ENCODE results near the gene XPNPEP1. TPM values are rescaled to one million over a fixed set of nuclear protein-coding genes. Genes with fewer than 3 reads are reported as not detected.
A peak's percentile ranks its signal among the peaks of the same experiment; 100 is the strongest.

XPNPEP1 gene
- total RNA-seq, 2 donors from 2014 or later: 39.2 to 50.2 TPM

DNA sequence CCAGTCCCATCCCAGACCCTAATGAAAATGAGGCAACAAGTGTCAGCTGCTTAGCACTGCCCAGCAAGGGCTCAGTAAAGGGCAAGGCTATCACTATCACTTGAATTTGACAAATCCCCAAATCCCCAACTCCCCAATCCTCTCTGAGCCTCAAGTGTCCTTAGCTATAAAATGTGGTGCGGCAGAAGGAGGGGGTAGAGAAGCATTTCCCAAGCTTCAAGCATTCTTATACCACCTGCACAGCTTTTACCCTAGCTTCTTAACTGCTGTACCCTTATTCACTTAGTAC, 41.6 kb downstream of the XPNPEP1 start:
- H3K9me3 Mint-ChIP-seq: no peaks in the 10 kb centered on the region
- DNase-seq: no peak
- no peak overlapping the region for H3K4me3 ChIP-seq (ENCODE audit: low read length)
- no peaks in the 10 kb centered on the region for H3K27me3 Mint-ChIP-seq (ENCODE audit: insufficient read depth)
- H3K9me3 ChIP-seq (ENCODE audit: control insufficient read depth, low read length): no peaks in the 10 kb centered on the region
- no peaks in the 10 kb centered on the region for H3K27me3 ChIP-seq (ENCODE audit: control insufficient read depth, insufficient read depth, low read length, poor library complexity, severe bottlenecking)
- H3K4me3 Mint-ChIP-seq: no peak overlapping the region
- H3K27ac ChIP-seq (ENCODE audit: low read depth, low read length): no peak overlapping the region
- peaks cover 15% of the 10 kb centered on the region for H3K4me1 Mint-ChIP-seq
- no peak overlapping the region for H3K9ac ChIP-seq (ENCODE audit: extremely low read depth, low read length, poor library complexity, severe bottlenecking)
- no peak overlapping the region for H3K27ac Mint-ChIP-seq
- TF ChIP-seq CTCF (conservative IDR thresholded peaks at IDR 0.05): no peak
- peaks cover 7% of the 10 kb centered on the region for H3K4me1 ChIP-seq (ENCODE audit: control insufficient read depth, insufficient read depth, low read length)
- peaks cover 38% of the 10 kb centered on the region for H3K36me3 Mint-ChIP-seq (ENCODE audit: low read depth)
- H3K36me3 ChIP-seq (ENCODE audit: control insufficient read depth, insufficient read depth, low read length): peaks cover 63% of the 10 kb centered on the region
- 100% methylated on average over 1 of the region's 1 CpG; no CpG with 5 or more reads in 1 of the 2 experiments for WGBS, 2 experiments (ENCODE audit: insufficient coverage in 1 of 2, insufficient read length in 1 of 2)

DNA sequence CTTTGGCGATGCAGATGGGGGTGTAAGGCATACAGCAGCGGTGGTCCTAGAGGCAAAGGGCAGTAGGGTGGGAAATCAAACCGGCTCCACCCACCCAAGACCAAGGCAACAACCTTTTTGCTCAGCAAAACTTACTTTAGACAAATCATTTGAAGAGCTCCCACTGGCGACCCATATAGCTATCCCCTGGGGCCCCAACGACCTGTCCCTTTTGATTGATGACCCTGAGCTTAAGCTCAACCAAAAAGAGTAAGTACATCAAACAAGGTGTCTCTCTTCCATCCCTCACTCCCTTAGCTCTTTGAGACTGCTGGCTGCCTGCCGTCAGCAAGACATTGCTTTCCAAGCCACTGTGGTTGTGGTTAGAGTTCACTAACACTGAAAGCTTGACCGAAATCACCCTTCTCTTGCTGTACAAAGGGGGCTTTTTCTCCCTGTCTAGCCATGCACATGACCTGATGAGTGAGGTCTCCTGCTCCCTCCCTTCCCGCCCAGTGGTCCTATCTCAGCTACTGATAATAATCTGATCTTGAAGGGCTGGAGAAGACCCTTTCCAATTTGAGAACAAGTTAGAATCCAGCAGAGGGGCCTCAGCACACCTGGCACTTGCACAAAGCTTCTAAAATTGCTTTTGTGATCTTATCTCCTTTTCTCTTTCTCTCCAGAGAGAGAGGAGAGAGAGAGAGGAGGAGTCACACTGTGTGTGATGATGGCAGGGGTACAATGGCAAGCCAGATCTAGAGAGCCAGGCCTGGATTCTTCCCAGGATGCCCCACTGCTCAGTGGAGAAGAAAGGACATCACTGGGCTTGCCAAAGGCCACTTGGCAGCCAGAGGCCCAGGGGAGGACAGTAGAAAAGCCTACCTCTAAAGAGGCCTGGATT, 42.2 kb downstream of the XPNPEP1 start:
- Histone ChIP-seq H3K36me3 (ENCODE audit: control insufficient read depth, insufficient read depth, low read length) (peaks cover 63% of the 10 kb centered on the region), H3K27ac (ENCODE audit: low read depth, low read length) (no peak overlapping the region), H3K4me1 (ENCODE audit: control insufficient read depth, insufficient read depth, low read length) (peaks cover 7% of the 10 kb centered on the region), H3K9ac (ENCODE audit: extremely low read depth, low read length, poor library complexity, severe bottlenecking) (no peak overlapping the region), H3K4me3 (ENCODE audit: low read length) (no peak overlapping the region), H3K9me3 (ENCODE audit: control insufficient read depth, low read length) (no peaks in the 10 kb centered on the region), H3K27me3 (ENCODE audit: control insufficient read depth, insufficient read depth, low read length, poor library complexity, severe bottlenecking) (no peaks in the 10 kb centered on the region)
- peaks cover 40% of the 10 kb centered on the region for H3K36me3 Mint-ChIP-seq (ENCODE audit: low read depth)
- no peaks in the 10 kb centered on the region for H3K9me3 Mint-ChIP-seq
- 82 to 93% methylated on average over 5 to 8 of the region's 8 CpGs for WGBS, 2 experiments (ENCODE audit: insufficient coverage in 1 of 2, insufficient read length in 1 of 2)
- no peaks in the 10 kb centered on the region for H3K27me3 Mint-ChIP-seq (ENCODE audit: insufficient read depth)
- H3K4me3 Mint-ChIP-seq: no peak overlapping the region
- no peak for TF ChIP-seq CTCF (conservative IDR thresholded peaks at IDR 0.05)
- H3K27ac Mint-ChIP-seq: no peak overlapping the region
- H3K4me1 Mint-ChIP-seq: peaks cover 9% of the 10 kb centered on the region
- DNase-seq: peak; percentile 26

DNA sequence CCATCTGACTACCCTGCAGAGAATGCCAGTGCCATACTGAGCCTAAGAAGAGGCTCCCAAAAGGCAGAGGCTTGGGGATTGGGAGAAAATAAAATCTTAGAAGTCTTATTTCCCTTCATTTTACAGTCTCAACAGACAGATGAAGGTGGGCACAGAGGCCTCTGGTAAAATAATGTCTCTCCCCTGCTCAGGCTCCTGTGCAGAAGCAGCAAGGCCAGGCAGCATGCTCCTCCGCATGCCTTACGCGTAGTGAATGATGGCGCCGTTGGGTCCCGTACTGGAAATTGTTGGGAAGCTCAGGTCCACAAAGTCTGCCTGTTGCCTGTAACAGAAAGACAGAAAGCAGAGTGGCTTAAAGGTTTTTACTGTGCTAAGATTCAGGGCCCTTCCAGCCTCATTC, 45.8 kb downstream of the XPNPEP1 start:
- WGBS, 2 experiments (ENCODE audit: insufficient coverage in 1 of 2, insufficient read length in 1 of 2): 95% methylated on average over 6 of the region's 6 CpGs
- H3K4me1 Mint-ChIP-seq: no peaks in the 10 kb centered on the region

More for the DNA sequence above, 45.8 kb downstream of the XPNPEP1 start:
- H3K36me3 Mint-ChIP-seq (ENCODE audit: low read depth): peaks cover 49% of the 10 kb centered on the region
- H3K9ac ChIP-seq (ENCODE audit: extremely low read depth, low read length, poor library complexity, severe bottlenecking): no peak overlapping the region
- H3K4me3 ChIP-seq (ENCODE audit: low read length): no peak overlapping the region
- H3K9me3 Mint-ChIP-seq: no peaks in the 10 kb centered on the region
- H3K27ac Mint-ChIP-seq: no peak overlapping the region
- H3K4me1 ChIP-seq (ENCODE audit: control insufficient read depth, insufficient read depth, low read length): no peaks in the 10 kb centered on the region
- DNase-seq: peak; percentile 13
- no peaks in the 10 kb centered on the region for H3K9me3 ChIP-seq (ENCODE audit: control insufficient read depth, low read length)
- H3K4me3 Mint-ChIP-seq: no peak overlapping the region
- peaks cover 75% of the 10 kb centered on the region for H3K36me3 ChIP-seq (ENCODE audit: control insufficient read depth, insufficient read depth, low read length)
- H3K27ac ChIP-seq (ENCODE audit: low read depth, low read length): no peak overlapping the region
- H3K27me3 ChIP-seq (ENCODE audit: control insufficient read depth, insufficient read depth, low read length, poor library complexity, severe bottlenecking): no peaks in the 10 kb centered on the region
- no peak for TF ChIP-seq CTCF (conservative IDR thresholded peaks at IDR 0.05)
- H3K27me3 Mint-ChIP-seq (ENCODE audit: insufficient read depth): no peaks in the 10 kb centered on the region

All from endodermal cell (in vitro differentiated cells).